Kidney epithelial cell (primary cell): Measurements from ENCODE around the gene IPO13. TPM values are rescaled to one million over a fixed set of nuclear protein-coding genes. Genes with fewer than 3 reads are reported as not detected.

Experiments
- DNase-seq: peaks from one replicate; pipeline ENCODE4 v3.0.0-alpha.2; 2010; ENCODE audit warnings: low read depth
- H3K27me3 ChIP-seq: 2 replicates; pipeline ENCODE4 v1.6.0; 2011; ENCODE audit warnings: low read length; ENCODE audit not compliant: control insufficient read depth, insufficient read depth
- H3K36me3 ChIP-seq: 2 replicates; pipeline ENCODE4 v1.5.1; 2011; ENCODE audit warnings: low read length; ENCODE audit not compliant: control insufficient read depth, insufficient read depth
- H3K4me3 ChIP-seq: 2 replicates; pipeline ENCODE4 v1.5.1; 2011; ENCODE audit warnings: low read depth, mild to moderate bottlenecking, control low read depth, low read length
- total RNA-seq: library from RNA; depleted of rRNA; stranded (reverse); fragments of >200 nt; gene quantifications from 2 replicates; pipeline ENCODE4 v1.2.3, GENCODE V29; 2015
- TF ChIP-seq, protein P1 (sequence below): IDR thresholded peaks from 2 replicates; pipeline ENCODE4 v1.5.1; 2011; ENCODE audit warnings: mild to moderate bottlenecking, moderate library complexity, low read length, control low read depth, inconsistent platforms; ENCODE audit not compliant: insufficient read depth, poor library complexity, severe bottlenecking

The IPO13 gene
- total RNA-seq, 1 donor from 2014 or later, result 32.8 TPM

- DNase-seq, result no peak
- Histone ChIP-seq H3K36me3 (no peaks in the 10 kb centered on the region), H3K4me3 (no peak overlapping the region), H3K27me3 (peaks cover 15% of the 10 kb centered on the region)
- TF ChIP-seq, protein P1, sequence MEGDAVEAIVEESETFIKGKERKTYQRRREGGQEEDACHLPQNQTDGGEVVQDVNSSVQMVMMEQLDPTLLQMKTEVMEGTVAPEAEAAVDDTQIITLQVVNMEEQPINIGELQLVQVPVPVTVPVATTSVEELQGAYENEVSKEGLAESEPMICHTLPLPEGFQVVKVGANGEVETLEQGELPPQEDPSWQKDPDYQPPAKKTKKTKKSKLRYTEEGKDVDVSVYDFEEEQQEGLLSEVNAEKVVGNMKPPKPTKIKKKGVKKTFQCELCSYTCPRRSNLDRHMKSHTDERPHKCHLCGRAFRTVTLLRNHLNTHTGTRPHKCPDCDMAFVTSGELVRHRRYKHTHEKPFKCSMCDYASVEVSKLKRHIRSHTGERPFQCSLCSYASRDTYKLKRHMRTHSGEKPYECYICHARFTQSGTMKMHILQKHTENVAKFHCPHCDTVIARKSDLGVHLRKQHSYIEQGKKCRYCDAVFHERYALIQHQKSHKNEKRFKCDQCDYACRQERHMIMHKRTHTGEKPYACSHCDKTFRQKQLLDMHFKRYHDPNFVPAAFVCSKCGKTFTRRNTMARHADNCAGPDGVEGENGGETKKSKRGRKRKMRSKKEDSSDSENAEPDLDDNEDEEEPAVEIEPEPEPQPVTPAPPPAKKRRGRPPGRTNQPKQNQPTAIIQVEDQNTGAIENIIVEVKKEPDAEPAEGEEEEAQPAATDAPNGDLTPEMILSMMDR, result no peak
Observed at GRCh38 chr1:44016890-44017400, 70.2 kb downstream of the IPO13 start.

Other genes with a start within 250 kb of the IPO13 start
- 13.8 and 15.0 TPM in 2 replicates for gene ST3GAL3, start 239.4 kb upstream of the IPO13 start, total RNA-seq
- 3.9 and 4.7 TPM in 2 replicates for gene ARTN, start 13.1 kb upstream of the IPO13 start, total RNA-seq
- 45.8 and 52.2 TPM in 2 replicates for gene DPH2, start 23.1 kb downstream of the IPO13 start, total RNA-seq
- gene ATP6V0B, start 28.0 kb downstream of the IPO13 start, total RNA-seq, result 298 and 308 TPM in 2 replicates
- gene B4GALT2, start 32.3 kb downstream of the IPO13 start, total RNA-seq, result 62.6 and 86.8 TPM in 2 replicates
- 4.4 and 9.6 TPM in 2 replicates for gene CCDC24, start 44.6 kb downstream of the IPO13 start, total RNA-seq
- 20.1 and 22.4 TPM in 2 replicates for gene SLC6A9, start 84.5 kb downstream of the IPO13 start, total RNA-seq
- not detected in 2 replicates for gene KLF17, start 171.9 kb downstream of the IPO13 start, total RNA-seq
- gene KLF18, start 194.7 kb downstream of the IPO13 start, total RNA-seq, result not detected in 2 replicates